ENCODE results near the gene CACNA1A. TPM values are rescaled to one million over a fixed set of nuclear protein-coding genes. Genes with fewer than 3 reads are reported as not detected.

Gene CACNA1A
- total and polyA plus RNA-seq, 3 donors from 2014 or later: 9.7 to 22.5 (median 21.8) TPM

GRCh38 chr19:13298565-13299481, 207.5 kb downstream of the CACNA1A start:
- no peak for DNase-seq
- intact Hi-C loops (cut with DNase I; ENCODE audit: low total_unique reads): no loop called here
- H3K27me3 ChIP-seq: no peaks in the 10 kb centered on the region
- no peaks in the 10 kb centered on the region for H3K36me3 ChIP-seq (ENCODE audit: low read depth, missing control alignments)
- no peaks in the 10 kb centered on the region for H3K9me3 ChIP-seq
- H3K4me3 ChIP-seq: peak overlapping the region; percentile 46 to 50
- no peaks in the 10 kb centered on the region for H3K4me1 ChIP-seq
- 43 to 48% methylated on average over 45 to 92 of the region's 92 CpGs for WGBS, 2 donors
- TF ChIP-seq CTCF (IDR thresholded peaks at IDR 0.05) (no peak), POLR2A (IDR thresholded peaks at IDR 0.05) (no peak)
- no peak overlapping the region for H3K27ac ChIP-seq

- TF ChIP-seq CTCF (IDR thresholded peaks at IDR 0.05) (no peak), POLR2A (IDR thresholded peaks at IDR 0.05) (no peak)
Observed at GRCh38 chr19:13297023-13297422, 209.3 kb downstream of the CACNA1A start.

GRCh38 chr19:13294812-13295567, 211.3 kb downstream of the CACNA1A start:
- intact Hi-C loops (cut with DNase I; ENCODE audit: low total_unique reads): no loop called here
- DNase-seq: no peak

More at GRCh38 chr19:13297023-13297422, 209.3 kb downstream of the CACNA1A start:
- DNase-seq: no peak
- Histone ChIP-seq H3K27ac (no peak overlapping the region), H3K4me3 (no peak overlapping the region), H3K36me3 (ENCODE audit: low read depth, missing control alignments) (no peaks in the 10 kb centered on the region), H3K4me1 (no peaks in the 10 kb centered on the region), H3K27me3 (no peaks in the 10 kb centered on the region), H3K9me3 (no peaks in the 10 kb centered on the region)
- intact Hi-C loops (cut with DNase I; ENCODE audit: low total_unique reads): no loop called here
- WGBS, 2 donors: 53 to 59% methylated on average over 2 of the region's 2 CpGs

GRCh38 chr19:13291913-13292312, 214.4 kb downstream of the CACNA1A start:
- no peaks in the 10 kb centered on the region for H3K27me3 ChIP-seq
- no peaks in the 10 kb centered on the region for H3K9me3 ChIP-seq
- no peaks in the 10 kb centered on the region for H3K4me1 ChIP-seq
- no peaks in the 10 kb centered on the region for H3K36me3 ChIP-seq (ENCODE audit: low read depth, missing control alignments)
- WGBS, 2 donors: 89 to 95% methylated on average over 3 of the region's 3 CpGs
- TF ChIP-seq CTCF (IDR thresholded peaks at IDR 0.05): no peak
- TF ChIP-seq POLR2A (IDR thresholded peaks at IDR 0.05): no peak
- H3K27ac ChIP-seq: no peak overlapping the region
- intact Hi-C loops (cut with DNase I; ENCODE audit: low total_unique reads): no loop called here
- DNase-seq: no peak
- no peak overlapping the region for H3K4me3 ChIP-seq

More at GRCh38 chr19:13294812-13295567, 211.3 kb downstream of the CACNA1A start:
- no peaks in the 10 kb centered on the region for H3K36me3 ChIP-seq (ENCODE audit: low read depth, missing control alignments)
- no peaks in the 10 kb centered on the region for H3K9me3 ChIP-seq
- WGBS, 2 donors: 74 to 89% methylated on average over 5 of the region's 5 CpGs
- no peaks in the 10 kb centered on the region for H3K27me3 ChIP-seq
- no peaks in the 10 kb centered on the region for H3K4me1 ChIP-seq
- no peak overlapping the region for H3K4me3 ChIP-seq
- TF ChIP-seq CTCF (IDR thresholded peaks at IDR 0.05): no peak
- TF ChIP-seq POLR2A (IDR thresholded peaks at IDR 0.05): no peak
- H3K27ac ChIP-seq: no peak overlapping the region
